Uterus (tissue), 4 donors: ENCODE data around the gene BDH1. TPM values are rescaled to one million over a fixed set of nuclear protein-coding genes. Genes with fewer than 3 reads are reported as not detected.

Source experiments
- DNase-seq, 2 donors: peaks; one replicate each; pipeline ENCODE4 v3.0.0-alpha.2; 2019 to 2020
- H3K27ac ChIP-seq, 2 donors: fragments of 200-600 bp; sonication (generic); 1 replicate in 1 of 2; 2 replicates in 1 of 2; pipeline ENCODE4 v1.5.1; 2016 to 2018
- H3K27me3 ChIP-seq, 2 donors: fragments of 200-600 bp; sonication (generic); one replicate each; pipeline ENCODE4 v1.5.1; 2018 to 2019; ENCODE audit warnings: control low read depth in 1 of 2
- H3K36me3 ChIP-seq, 2 donors: fragments of 200-600 bp; sonication (generic); one replicate each; pipeline ENCODE4 v1.5.1; 2019; ENCODE audit warnings: control low read depth in 1 of 2
- H3K4me1 ChIP-seq, 2 donors: fragments of 200-600 bp; sonication (generic); one replicate each; pipeline ENCODE4 v1.5.1; 2018 to 2019; ENCODE audit warnings: control low read depth in 1 of 2
- H3K4me3 ChIP-seq, 2 donors: fragments of 200-600 bp; sonication (generic); 1 replicate in 1 of 2; 2 replicates in 1 of 2; pipeline ENCODE4 v1.5.1; 2018 to 2019; ENCODE audit warnings: mild to moderate bottlenecking in 1 of 2
- H3K9me3 ChIP-seq, 2 donors: fragments of 200-600 bp; sonication (generic); one replicate each; pipeline ENCODE4 v1.5.1; 2019; ENCODE audit warnings: control low read depth in 1 of 2
- POLR2A ChIP-seq, 2 donors: fragments of 450-650 bp; IDR thresholded peaks; one replicate each; pipeline ENCODE4 v1.6.1; 2016; ENCODE audit warnings: antibody characterized with exemption in 2 of 2, mild to moderate bottlenecking in 1 of 2, moderate library complexity in 1 of 2
- intact Hi-C: fragments of 100-400 bp; cut with DNase I; formaldehyde crosslinking; loops from one replicate; pipeline ENCODE4 v1.15.1; 2023; ENCODE audit warnings: low total_unique reads
- total RNA-seq, 4 donors: library from RNA; depleted of rRNA in 3 of 4; stranded (reverse); fragments of >200 nt in 3 of 4; gene quantifications; one replicate each; pipeline versions ENCODE4 v1.1.0 to v1.2.4, GENCODE V29; 2014 to 2023
- TF ChIP-seq, protein P1 (sequence below), 4 experiments: fragments of 200-600 bp in 2 of 4; fragments of 450-650 bp in 2 of 4; sonication (generic) in 2 of 4; IDR thresholded peaks; one replicate each; pipeline ENCODE4 v1.5.1; 2016 to 2019; ENCODE audit warnings: antibody characterized with exemption in 4 of 4, mild to moderate bottlenecking in 2 of 4, moderate library complexity in 1 of 4
- donor health status: DM: yes; HTN: yes; CAD: no.

Gene BDH1
- total RNA-seq, 4 donors from 2014 or later, result 4.4 to 23.1 (median 8.6) TPM

DNA sequence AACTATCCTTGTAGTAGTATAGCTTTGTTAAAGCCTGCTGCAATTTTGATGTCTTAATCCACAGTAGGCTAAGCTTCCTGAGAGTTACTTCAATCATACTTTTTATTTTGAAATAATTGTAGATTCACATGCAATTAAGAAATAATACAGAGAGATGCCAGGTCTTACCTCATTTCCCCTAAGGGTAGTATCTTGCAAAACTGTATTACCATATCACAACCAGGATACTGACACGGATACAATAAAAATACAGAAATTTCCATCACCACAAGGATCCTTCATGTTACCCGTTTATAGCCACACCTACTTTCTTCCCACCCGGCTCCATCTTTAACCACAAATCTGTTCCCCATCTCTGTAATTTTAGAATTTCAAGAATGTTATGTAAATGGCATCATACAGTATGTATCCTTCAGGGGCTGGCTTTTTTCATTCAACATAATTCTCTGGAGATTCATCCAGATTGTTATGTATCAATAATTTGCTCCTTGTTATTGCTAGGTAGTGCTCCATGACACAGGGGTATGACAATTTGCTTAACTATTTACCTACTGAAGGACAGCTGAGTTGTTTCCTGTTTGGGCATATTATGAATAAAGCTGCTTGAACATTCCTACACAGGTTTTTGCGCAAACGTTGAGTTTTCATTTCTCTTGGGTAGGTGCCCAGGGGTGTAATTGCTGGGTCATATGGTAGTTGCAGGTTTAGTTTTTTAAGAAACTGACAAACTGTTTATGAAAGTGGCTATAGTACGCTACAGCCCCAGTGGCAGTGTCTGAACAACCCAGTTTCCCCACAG, 21.6 kb downstream of the BDH1 start:
- Histone ChIP-seq H3K9me3 (no peaks in the 10 kb centered on the region), H3K4me3 (no peak overlapping the region), H3K27me3 (no peaks in the 10 kb centered on the region), H3K27ac (no peak overlapping the region), H3K4me1 (no peaks in the 10 kb centered on the region), H3K36me3 (no peaks in the 10 kb centered on the region)
- no peak for DNase-seq
- intact Hi-C loops, result no loop called here
- TF ChIP-seq, protein P1, sequence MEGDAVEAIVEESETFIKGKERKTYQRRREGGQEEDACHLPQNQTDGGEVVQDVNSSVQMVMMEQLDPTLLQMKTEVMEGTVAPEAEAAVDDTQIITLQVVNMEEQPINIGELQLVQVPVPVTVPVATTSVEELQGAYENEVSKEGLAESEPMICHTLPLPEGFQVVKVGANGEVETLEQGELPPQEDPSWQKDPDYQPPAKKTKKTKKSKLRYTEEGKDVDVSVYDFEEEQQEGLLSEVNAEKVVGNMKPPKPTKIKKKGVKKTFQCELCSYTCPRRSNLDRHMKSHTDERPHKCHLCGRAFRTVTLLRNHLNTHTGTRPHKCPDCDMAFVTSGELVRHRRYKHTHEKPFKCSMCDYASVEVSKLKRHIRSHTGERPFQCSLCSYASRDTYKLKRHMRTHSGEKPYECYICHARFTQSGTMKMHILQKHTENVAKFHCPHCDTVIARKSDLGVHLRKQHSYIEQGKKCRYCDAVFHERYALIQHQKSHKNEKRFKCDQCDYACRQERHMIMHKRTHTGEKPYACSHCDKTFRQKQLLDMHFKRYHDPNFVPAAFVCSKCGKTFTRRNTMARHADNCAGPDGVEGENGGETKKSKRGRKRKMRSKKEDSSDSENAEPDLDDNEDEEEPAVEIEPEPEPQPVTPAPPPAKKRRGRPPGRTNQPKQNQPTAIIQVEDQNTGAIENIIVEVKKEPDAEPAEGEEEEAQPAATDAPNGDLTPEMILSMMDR (IDR thresholded peaks at IDR 0.05), result no peak
- no peak for TF ChIP-seq POLR2A (IDR thresholded peaks at IDR 0.05)

DNA sequence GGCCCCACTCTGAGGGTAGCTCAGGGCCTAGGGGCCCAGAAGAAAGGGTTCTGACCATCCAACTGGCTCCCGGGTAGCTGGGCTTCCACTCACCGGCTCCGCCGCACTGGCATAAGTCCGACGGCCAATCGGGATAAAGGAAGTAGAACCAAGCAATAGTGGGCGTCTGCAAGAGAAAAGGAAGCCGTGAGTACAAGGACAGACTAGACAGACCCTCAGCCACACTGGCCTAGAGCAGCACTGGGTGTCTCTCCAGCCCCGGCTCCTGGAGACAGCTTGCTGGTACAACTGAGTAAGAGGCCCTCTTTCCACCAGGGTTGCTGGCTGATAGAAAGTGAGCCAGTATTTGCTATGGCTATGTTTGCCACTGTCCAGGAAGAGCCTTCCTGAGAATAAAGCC, 22.4 kb downstream of the BDH1 start:
- no peak for DNase-seq
- H3K9me3 ChIP-seq, result no peaks in the 10 kb centered on the region
- intact Hi-C loops, result no loop called here
- H3K4me3 ChIP-seq, result no peak overlapping the region
- no peak for TF ChIP-seq POLR2A (IDR thresholded peaks at IDR 0.05)
- TF ChIP-seq, protein P1 (IDR thresholded peaks at IDR 0.05), result no peak
- no peaks in the 10 kb centered on the region for H3K36me3 ChIP-seq
- H3K27ac ChIP-seq, result no peak overlapping the region
- H3K4me1 ChIP-seq, result no peaks in the 10 kb centered on the region
- H3K27me3 ChIP-seq, result no peaks in the 10 kb centered on the region

DNA sequence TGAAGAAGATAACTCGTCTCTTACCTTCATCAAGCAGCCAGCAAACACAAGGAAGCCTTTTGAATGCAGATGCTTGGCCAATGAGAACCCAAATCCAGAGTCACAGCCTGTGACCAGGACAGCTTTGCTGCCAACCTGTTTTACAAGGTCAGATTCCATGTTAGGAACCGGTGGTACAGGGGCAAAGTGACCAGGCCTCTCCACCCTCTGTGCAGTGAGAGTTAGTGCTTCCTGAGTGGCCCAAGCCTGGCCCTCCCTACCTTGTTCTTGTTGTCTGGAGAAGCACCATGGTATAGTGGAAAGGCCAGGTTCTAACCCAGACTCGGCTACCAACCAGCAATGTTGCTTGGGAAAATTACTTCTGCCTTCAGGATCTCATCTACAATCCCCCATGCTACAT, 23.4 kb downstream of the BDH1 start:
- no peak overlapping the region for H3K4me3 ChIP-seq
- no peak overlapping the region for H3K27ac ChIP-seq
- H3K27me3 ChIP-seq, result no peaks in the 10 kb centered on the region
- no peak for DNase-seq
- no peaks in the 10 kb centered on the region for H3K4me1 ChIP-seq
- H3K9me3 ChIP-seq, result no peaks in the 10 kb centered on the region
- TF ChIP-seq POLR2A (IDR thresholded peaks at IDR 0.05), result no peak
- TF ChIP-seq, protein P1 (IDR thresholded peaks at IDR 0.05), result no peak
- H3K36me3 ChIP-seq, result no peaks in the 10 kb centered on the region
- intact Hi-C loops, result no loop called here

DNA sequence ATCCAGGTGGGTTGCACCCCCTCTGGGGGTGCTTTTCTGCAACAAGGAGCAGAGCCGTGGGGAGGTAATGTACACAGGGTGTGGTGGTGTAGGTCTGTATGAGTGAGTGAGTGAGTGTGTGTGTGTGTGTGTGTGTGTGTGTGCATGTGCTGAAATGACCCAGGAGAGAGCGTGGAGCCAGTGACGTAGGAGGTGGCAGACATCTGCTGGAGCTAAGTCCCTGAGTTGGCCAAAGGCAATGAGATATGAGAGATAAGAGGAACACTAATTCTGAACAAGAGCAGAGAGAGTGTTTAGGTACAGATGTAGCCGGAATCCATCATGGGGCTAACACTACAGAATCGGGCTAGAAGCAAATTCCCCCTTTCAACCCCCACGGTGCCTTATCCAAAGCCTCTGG, 27.6 kb downstream of the BDH1 start:
- Histone ChIP-seq H3K4me3 (no peak overlapping the region), H3K4me1 (no peaks in the 10 kb centered on the region), H3K27ac (no peak overlapping the region), H3K36me3 (no peaks in the 10 kb centered on the region), H3K9me3 (no peaks in the 10 kb centered on the region), H3K27me3 (no peaks in the 10 kb centered on the region)
- intact Hi-C loops, result no loop called here
- TF ChIP-seq POLR2A (IDR thresholded peaks at IDR 0.05), result no peak
- TF ChIP-seq, protein P1 (IDR thresholded peaks at IDR 0.05), result no peak
- DNase-seq, result no peak

DNA sequence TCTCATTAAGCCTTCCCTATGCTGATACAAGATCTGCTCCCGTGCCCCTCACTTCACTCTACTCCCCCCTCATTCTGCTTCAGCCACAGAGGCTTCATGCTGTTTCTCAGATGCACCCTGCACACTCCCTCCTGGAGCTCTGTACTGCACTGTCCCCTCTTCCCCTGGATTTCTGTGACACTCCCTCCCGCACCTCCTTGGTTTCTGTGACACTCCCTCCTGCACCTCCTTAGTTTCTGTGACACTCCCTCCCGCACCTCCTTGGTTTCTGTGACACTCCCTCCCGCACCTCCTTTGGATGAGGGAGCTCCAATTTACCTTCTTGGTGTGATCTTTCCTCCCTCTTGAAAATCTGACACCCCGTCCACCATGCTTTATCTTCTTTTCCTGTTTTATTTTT, 28.2 kb downstream of the BDH1 start:
- no peak overlapping the region for H3K27ac ChIP-seq
- no peak overlapping the region for H3K4me3 ChIP-seq
- H3K4me1 ChIP-seq, result no peaks in the 10 kb centered on the region
- no peaks in the 10 kb centered on the region for H3K36me3 ChIP-seq
- intact Hi-C loops, result no loop called here
- no peaks in the 10 kb centered on the region for H3K9me3 ChIP-seq
- H3K27me3 ChIP-seq, result no peaks in the 10 kb centered on the region
- TF ChIP-seq, protein P1 (IDR thresholded peaks at IDR 0.05), result no peak
- TF ChIP-seq POLR2A (IDR thresholded peaks at IDR 0.05), result no peak
- no peak for DNase-seq
